Astrocyte (in vitro differentiated cells and primary cell): Measurements from ENCODE around the gene AGPAT4.

Source experiments
- EZH2 ChIP-seq: IDR thresholded peaks from 2 replicates; pipeline ENCODE4 v1.6.1; 2012; ENCODE audit warnings: mild to moderate bottlenecking, low read length, inconsistent platforms; ENCODE audit not compliant: insufficient read depth
- TF ChIP-seq, protein P1 (sequence below): IDR thresholded peaks from 2 replicates; pipeline ENCODE4 v1.5.1; 2011; ENCODE audit warnings: low read depth, mild to moderate bottlenecking, inconsistent platforms, low read length, moderate library complexity; ENCODE audit not compliant: insufficient read depth

DNA sequence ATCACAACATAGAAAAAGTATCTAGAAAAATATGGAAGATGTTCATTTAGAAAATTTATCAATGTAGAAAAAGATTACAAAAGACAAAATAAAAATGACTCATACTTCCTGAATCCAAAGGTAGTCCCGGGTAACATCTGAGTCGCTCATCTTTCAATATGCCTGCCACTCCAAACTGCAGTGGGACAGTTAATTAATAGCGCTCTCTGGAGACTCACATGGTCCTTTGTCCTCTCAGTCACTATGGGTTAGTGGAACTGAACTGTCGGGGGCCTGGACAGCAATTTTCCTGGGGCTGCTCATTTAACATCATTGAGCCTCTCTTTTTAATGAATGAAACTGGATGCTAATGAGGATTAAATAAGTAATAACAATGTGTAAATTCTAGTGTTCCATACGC, 178.9 kb downstream of the AGPAT4 start:
- TF ChIP-seq, protein P1, sequence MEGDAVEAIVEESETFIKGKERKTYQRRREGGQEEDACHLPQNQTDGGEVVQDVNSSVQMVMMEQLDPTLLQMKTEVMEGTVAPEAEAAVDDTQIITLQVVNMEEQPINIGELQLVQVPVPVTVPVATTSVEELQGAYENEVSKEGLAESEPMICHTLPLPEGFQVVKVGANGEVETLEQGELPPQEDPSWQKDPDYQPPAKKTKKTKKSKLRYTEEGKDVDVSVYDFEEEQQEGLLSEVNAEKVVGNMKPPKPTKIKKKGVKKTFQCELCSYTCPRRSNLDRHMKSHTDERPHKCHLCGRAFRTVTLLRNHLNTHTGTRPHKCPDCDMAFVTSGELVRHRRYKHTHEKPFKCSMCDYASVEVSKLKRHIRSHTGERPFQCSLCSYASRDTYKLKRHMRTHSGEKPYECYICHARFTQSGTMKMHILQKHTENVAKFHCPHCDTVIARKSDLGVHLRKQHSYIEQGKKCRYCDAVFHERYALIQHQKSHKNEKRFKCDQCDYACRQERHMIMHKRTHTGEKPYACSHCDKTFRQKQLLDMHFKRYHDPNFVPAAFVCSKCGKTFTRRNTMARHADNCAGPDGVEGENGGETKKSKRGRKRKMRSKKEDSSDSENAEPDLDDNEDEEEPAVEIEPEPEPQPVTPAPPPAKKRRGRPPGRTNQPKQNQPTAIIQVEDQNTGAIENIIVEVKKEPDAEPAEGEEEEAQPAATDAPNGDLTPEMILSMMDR: no peak
- TF ChIP-seq EZH2: no peak
